Retinal pigment epithelial cell (primary cell): ENCODE data around the gene UGT1A4.

ENCODE experiments used
- DNase-seq: peaks from one replicate; pipeline ENCODE4 v3.0.0-alpha.2; 2010; ENCODE audit warnings: low read depth
- H3K4me3 ChIP-seq: 2 replicates; pipeline ENCODE4 v1.5.1; 2011; ENCODE audit warnings: mild to moderate bottlenecking, low read length, control low read depth, moderate library complexity
- TF ChIP-seq, protein P1 (sequence below): conservative IDR thresholded peaks from 2 replicates; pipeline ENCODE4 v1.5.1; 2011; ENCODE audit warnings: low read depth, low read length, control low read depth, inconsistent platforms

Gene UGT1A4

GRCh38 chr2:233817995-233818638 lies 99.6 kb downstream of the UGT1A4 start:
- no peak overlapping the region for H3K4me3 ChIP-seq
- TF ChIP-seq, protein P1, sequence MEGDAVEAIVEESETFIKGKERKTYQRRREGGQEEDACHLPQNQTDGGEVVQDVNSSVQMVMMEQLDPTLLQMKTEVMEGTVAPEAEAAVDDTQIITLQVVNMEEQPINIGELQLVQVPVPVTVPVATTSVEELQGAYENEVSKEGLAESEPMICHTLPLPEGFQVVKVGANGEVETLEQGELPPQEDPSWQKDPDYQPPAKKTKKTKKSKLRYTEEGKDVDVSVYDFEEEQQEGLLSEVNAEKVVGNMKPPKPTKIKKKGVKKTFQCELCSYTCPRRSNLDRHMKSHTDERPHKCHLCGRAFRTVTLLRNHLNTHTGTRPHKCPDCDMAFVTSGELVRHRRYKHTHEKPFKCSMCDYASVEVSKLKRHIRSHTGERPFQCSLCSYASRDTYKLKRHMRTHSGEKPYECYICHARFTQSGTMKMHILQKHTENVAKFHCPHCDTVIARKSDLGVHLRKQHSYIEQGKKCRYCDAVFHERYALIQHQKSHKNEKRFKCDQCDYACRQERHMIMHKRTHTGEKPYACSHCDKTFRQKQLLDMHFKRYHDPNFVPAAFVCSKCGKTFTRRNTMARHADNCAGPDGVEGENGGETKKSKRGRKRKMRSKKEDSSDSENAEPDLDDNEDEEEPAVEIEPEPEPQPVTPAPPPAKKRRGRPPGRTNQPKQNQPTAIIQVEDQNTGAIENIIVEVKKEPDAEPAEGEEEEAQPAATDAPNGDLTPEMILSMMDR: no peak
- no peak for DNase-seq

- H3K4me3 ChIP-seq: no peak overlapping the region
- TF ChIP-seq, protein P1: no peak
- DNase-seq: no peak
Measured at GRCh38 chr2:233818639-233819621, 100.4 kb downstream of the UGT1A4 start.

DNA sequence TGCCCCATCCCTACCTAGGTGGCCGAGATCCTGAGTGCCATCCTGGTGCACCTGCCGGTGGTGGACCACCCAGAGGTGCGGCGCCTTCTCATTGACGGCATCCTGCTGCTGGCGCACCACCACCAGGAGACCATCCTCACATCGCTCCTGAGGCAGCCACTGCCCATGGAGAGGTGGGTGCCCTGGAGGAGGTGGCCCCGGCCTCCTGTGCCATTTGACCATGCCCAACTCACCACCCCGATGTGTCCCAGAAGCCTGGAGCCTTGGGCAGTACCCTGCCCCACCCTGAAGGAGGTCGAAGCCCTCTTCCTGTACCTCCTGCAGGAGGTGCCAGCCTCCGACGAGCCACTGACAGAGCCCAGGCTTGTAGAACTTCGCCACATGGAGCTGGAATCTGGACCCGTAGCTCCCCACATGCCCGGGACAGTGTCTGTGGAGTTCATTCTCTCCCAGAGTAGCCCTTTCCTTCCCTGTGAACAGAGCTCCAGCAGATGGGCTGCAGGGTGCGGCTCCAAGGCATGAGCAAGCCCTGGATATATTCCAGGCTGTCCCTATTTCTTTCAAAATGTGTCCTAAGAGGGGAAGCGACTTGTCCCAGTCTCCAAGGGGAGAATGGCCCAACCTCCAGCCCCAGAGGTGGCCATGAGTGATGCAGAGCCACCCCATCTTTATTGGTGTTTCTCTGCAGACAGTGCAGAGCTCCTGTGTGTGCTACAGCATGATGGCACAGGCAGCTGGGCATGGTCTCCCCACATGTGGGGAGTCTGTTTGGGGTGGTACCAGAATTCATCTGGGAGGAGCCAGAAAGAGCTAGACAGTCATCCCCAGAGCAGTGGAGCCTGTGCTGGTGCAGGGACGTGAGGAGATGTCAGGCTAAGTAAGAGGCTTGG lies 101.6 kb downstream of the UGT1A4 start:
- no peak for DNase-seq
- no peak overlapping the region for H3K4me3 ChIP-seq
- TF ChIP-seq, protein P1: no peak

DNA sequence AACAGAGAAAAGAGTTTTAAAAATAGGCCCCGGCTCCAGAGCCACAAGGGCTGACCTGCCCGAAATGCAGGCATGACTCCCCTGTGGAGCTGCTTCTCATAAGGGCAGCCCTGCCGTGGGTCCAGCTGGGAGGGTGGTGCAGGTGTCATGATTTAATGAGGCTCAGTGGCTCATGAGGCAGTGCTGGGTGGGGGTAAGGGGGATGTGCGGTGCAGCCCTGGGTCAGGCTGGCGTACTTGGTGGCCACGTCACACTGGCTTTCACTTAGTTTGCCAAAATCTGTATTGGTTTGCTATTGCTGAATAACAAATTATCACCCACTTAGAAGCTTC lies 102.2 kb downstream of the UGT1A4 start:
- TF ChIP-seq, protein P1: no peak
- DNase-seq: no peak
- no peak overlapping the region for H3K4me3 ChIP-seq

DNA sequence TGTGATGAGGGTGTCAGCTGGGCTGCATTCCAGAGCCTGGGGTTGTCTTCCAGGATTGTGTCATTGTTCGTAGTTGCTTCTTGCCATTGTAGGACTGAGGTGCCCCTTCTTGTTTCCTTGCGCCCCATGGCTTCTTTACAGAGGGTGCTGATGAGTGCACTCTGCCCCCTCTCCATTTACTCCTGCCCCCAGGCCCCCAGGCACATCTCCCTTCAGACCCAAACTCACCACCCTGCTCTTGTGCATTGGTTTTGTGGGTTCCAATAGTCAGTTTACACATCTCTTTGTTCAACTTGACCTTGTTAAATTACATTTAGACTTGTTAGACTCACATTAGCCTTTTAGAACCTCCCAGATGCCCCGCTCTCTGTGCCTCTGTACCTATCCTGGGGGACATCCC lies 102.7 kb downstream of the UGT1A4 start:
- TF ChIP-seq, protein P1: no peak

DNA sequence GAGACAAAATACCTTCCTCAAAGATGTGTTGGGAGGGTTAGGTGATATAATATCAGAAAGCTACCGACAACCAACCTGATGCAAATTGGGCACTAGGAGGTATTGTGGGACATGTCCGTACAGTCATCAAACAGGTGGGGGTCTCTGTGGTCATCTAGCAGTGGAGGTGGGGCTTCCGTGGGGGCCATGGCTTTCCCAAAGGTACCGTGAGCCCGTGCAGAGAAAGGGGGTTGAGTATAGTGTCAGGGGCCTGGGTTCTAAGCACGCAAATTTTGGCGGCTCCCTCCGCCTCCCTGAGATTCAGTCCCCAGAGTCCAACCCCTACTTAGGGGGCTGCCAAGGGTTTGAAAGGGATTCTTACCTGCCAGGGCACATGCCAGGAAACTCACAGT lies 103.2 kb downstream of the UGT1A4 start:
- no peak for DNase-seq
- TF ChIP-seq, protein P1: no peak
- H3K4me3 ChIP-seq: no peak overlapping the region

More for the DNA sequence above, 102.7 kb downstream of the UGT1A4 start:
- no peak for DNase-seq
- H3K4me3 ChIP-seq: no peak overlapping the region
